Measurements from ENCODE around the gene CARD9.

Gene CARD9

GRCh38 chr9:136379401-136379800, 5.9 kb upstream of the CARD9 start:
- TF ChIP-seq, protein P1, sequence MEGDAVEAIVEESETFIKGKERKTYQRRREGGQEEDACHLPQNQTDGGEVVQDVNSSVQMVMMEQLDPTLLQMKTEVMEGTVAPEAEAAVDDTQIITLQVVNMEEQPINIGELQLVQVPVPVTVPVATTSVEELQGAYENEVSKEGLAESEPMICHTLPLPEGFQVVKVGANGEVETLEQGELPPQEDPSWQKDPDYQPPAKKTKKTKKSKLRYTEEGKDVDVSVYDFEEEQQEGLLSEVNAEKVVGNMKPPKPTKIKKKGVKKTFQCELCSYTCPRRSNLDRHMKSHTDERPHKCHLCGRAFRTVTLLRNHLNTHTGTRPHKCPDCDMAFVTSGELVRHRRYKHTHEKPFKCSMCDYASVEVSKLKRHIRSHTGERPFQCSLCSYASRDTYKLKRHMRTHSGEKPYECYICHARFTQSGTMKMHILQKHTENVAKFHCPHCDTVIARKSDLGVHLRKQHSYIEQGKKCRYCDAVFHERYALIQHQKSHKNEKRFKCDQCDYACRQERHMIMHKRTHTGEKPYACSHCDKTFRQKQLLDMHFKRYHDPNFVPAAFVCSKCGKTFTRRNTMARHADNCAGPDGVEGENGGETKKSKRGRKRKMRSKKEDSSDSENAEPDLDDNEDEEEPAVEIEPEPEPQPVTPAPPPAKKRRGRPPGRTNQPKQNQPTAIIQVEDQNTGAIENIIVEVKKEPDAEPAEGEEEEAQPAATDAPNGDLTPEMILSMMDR (conservative IDR thresholded peaks at IDR 0.05), result no peak
- TF ChIP-seq ZFX (IDR thresholded peaks at IDR 0.05), result no peak
- H3K27ac ChIP-seq, result no peak overlapping the region

DNA sequence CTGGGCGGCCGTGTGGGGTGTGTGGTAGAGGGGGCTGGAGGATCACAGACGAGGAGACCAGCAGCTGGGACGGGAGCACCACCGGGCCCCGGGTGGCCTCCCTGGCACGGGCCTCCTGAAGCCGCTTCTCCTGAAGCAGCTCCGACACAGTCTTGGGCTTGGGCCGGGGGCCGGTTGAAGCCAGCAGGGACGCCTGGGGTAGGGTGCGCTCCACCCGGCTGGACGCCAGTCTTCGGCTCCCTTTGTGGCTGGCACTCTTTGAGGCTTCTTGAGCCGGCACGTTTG, 5.5 kb upstream of the CARD9 start:
- TF ChIP-seq, protein P1 (conservative IDR thresholded peaks at IDR 0.05), result no peak
- TF ChIP-seq ZFX (IDR thresholded peaks at IDR 0.05), result no peak
- no peak overlapping the region for H3K27ac ChIP-seq

- H3K27ac ChIP-seq, result no peak overlapping the region
- TF ChIP-seq, protein P1 (conservative IDR thresholded peaks at IDR 0.05), result no peak
- no peak for TF ChIP-seq ZFX (IDR thresholded peaks at IDR 0.05)
Measured at GRCh38 chr9:136378170-136379002, 4.9 kb upstream of the CARD9 start.

DNA sequence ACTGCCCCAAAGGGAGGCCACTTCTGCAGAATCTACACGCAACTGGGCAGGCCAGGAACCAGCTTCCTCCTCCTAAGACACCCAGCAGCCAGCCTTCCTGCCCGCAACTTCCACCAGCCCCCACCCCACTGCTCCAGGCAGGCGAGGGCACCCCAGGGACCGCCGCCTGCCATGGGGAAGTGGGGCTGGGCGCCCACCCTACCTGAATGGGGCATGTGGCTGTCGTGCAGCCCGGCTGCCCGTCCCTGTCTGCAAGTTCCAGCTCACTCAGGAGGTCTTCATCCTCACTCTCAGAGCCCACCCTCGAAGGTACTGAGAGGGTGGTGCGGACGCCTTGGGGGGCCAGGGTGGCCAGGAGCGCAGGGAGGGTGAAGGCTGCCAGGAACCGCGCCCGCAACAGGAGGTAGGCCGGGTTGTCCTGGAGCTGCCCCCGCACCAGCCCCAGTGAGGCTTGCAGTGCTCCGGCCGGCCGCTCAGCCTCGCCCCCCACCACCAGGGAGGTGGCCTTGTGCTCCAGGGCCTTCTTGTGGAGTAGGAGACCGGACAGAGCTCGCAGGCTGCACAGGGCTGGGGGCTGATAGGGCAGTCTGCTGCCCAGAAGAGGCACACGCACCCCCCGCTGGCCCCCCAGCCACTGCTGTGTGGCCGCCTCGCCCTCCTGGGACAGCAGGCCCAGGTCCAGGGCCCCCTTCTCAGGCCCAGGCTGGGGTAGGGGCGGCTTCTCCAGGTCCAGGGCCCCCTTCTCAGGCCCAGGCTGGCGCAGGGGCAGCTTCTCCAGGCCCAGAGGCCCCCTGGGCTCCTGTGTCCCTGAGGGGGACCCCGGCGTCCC, 4.1 kb upstream of the CARD9 start:
- no peak overlapping the region for H3K27ac ChIP-seq
- no peak for TF ChIP-seq ZFX (IDR thresholded peaks at IDR 0.05)
- TF ChIP-seq, protein P1 (conservative IDR thresholded peaks at IDR 0.05), result no peak

DNA sequence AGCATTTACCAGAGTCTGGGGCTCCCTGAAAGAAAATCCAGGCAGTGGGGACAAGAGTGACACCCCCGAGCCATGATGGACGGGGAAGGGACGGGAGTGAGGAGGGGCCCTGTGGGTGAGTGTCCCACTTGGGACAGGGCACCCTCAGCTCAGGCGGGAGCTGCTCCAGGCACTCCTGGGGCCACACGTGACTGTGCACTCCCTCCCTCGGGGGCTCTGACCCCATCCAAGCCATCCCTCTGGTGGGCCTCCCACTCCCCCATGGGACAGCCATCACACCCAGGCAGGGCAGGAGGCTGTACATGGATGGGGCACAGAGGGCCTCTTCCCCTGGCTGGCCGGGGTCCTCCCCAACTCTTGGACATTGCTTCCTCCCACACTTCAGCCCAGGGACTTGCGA, 3.0 kb upstream of the CARD9 start:
- no peak overlapping the region for H3K27ac ChIP-seq
- TF ChIP-seq, protein P1 (conservative IDR thresholded peaks at IDR 0.05), result no peak

DNA sequence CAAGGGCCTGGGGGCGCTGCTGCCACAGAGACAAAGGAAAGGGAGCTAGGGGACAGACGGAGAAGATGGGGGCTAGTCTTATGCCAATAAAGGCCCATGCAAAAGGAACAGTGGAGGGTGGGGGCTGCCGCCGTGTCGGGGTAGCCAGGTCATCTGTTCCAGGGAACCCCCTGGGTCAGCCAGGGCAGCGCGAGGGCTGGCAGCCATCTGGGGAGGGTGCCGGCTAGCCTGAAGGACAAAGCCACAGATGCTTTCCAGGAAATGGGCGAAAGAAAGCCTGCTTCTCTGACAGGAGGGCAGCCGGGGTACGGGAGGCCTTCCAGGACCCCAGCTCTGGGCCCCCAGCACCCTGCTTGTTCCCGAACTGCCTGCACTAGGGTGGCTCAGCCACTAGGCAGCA, 1.6 kb upstream of the CARD9 start:
- no peak for TF ChIP-seq ZFX (IDR thresholded peaks at IDR 0.05)
- TF ChIP-seq, protein P1 (conservative IDR thresholded peaks at IDR 0.05), result no peak
- no peak overlapping the region for H3K27ac ChIP-seq

DNA sequence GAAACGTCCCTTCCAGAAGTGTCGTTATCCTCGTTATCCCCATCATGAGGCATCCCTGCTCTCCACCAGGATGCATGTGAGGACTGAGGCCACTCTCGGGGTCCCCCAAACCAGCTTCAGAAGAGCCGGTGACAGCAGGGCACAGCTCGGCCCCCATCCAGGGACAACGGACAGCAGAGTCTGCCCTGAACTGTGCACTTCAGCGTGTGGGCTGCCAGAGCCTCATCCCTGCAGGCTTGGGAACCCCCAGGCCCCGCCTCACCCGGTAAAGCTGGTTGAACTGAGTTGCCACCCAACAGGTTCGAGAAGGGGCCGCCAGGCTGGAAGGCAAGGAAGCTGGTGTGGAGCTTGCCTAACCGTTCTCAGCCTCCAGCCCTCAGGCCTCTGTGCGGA, 710 bp upstream of the CARD9 start:
- no peak for TF ChIP-seq ZFX (IDR thresholded peaks at IDR 0.05)
- TF ChIP-seq, protein P1 (conservative IDR thresholded peaks at IDR 0.05), result no peak
- no peak overlapping the region for H3K27ac ChIP-seq
